ENCODE measurements around the gene FAM3A.

Gene FAM3A

GRCh38 chrX:154458954-154459778, 56.9 kb downstream of the FAM3A start:
- peak; percentile 19 for DNase-seq (ENCODE audit: low spot score)

- peak; percentile 67 for DNase-seq (ENCODE audit: low spot score)
These were observed 57.7 kb downstream of the FAM3A start, which contains the start of gene PLXNA3 for GRCh38 chrX:154458116-154458953. Gene PLXNA3, plus strand, starts transcription at chrX:154458281. Its CDS starts 1,903 bp downstream, at chrX:154460184.

GRCh38 chrX:154457491-154458115, 58.4 kb downstream of the FAM3A start:
- peak; percentile 63 for DNase-seq (ENCODE audit: low spot score)

Measured in CD4-positive, alpha-beta T cell treated with Interleukin-2 at 100 ng/mL for 4 hours (primary cell).